HFFc6 (cell line): ENCODE measurements around the gene OXNAD1. TPM values are rescaled to one million over a fixed set of nuclear protein-coding genes. Genes with fewer than 3 reads are reported as not detected.
A peak's percentile ranks its signal among the peaks of the same experiment; 100 is the strongest.

Source experiments
- DNase-seq: peaks from one replicate; pipeline ENCODE4 v3.0.0-alpha.2; 2018
- H3K27ac Mint-ChIP-seq: 2 replicates; pipeline ENCODE4 v1.8.0; 2020; ENCODE audit warnings: mild to moderate bottlenecking, mixed read lengths
- H3K27me3 Mint-ChIP-seq: 2 replicates; pipeline ENCODE4 v1.8.0; 2021; ENCODE audit warnings: mild to moderate bottlenecking, moderate library complexity, mixed read lengths; ENCODE audit not compliant: insufficient read depth
- H3K36me3 Mint-ChIP-seq: 2 replicates; pipeline ENCODE4 v1.8.0; 2021; ENCODE audit warnings: low read depth, mixed read lengths
- H3K4me1 Mint-ChIP-seq: 2 replicates; pipeline ENCODE4 v1.8.0; 2020; ENCODE audit warnings: low read depth, mixed read lengths
- H3K4me3 Mint-ChIP-seq: 2 replicates; pipeline ENCODE4 v1.8.0; 2020; ENCODE audit warnings: mild to moderate bottlenecking, moderate library complexity, mixed read lengths
- H3K9me3 Mint-ChIP-seq: 2 replicates; pipeline ENCODE4 v1.8.0; 2020; ENCODE audit warnings: mild to moderate bottlenecking, mixed read lengths
- CTCF ChIP-seq: fragments of 200-600 bp; sonication (generic); IDR thresholded peaks from 2 replicates; pipeline ENCODE4 v1.5.0; 2021; ENCODE audit warnings: antibody characterized with exemption, mild to moderate bottlenecking
- total RNA-seq, 6 experiments: library from RNA; stranded (reverse); fragmentation: NEBNext Ultra II Directional; extraction: Animal tissue kit (Norgen Biotek cat#: 25700); gene quantifications; 2 replicates in 1 of 6; 3 replicates in 5 of 6; pipeline ENCODE4 v1.2.3, GENCODE V29; 2021

Gene OXNAD1
- total RNA-seq, 6 experiments from 2014 or later, result 6.4 to 8.7 (median 8.1) TPM

GRCh38 chr3:16264174-16264707 lies 771 bp upstream of the OXNAD1 start:
- Mint-ChIP-seq H3K27me3 (no peaks in the 10 kb centered on the region), H3K36me3 (peaks cover 15% of the 10 kb centered on the region), H3K27ac (peak overlapping the region; percentile 98), H3K9me3 (no peaks in the 10 kb centered on the region), H3K4me1 (peaks cover 41% of the 10 kb centered on the region), H3K4me3 (peak overlapping the region; percentile 96; the same call in 1 of the 2 replicates)
- no peak for DNase-seq
- no peak for TF ChIP-seq CTCF

GRCh38 chr3:16265455-16265786 lies 409 bp downstream of the OXNAD1 start:
- Mint-ChIP-seq H3K4me1 (peaks cover 41% of the 10 kb centered on the region), H3K27me3 (no peaks in the 10 kb centered on the region)
- TF ChIP-seq CTCF, result no peak

GRCh38 chr3:16266714-16267113 lies 1.7 kb downstream of the OXNAD1 start:
- peaks cover 9% of the 10 kb centered on the region for H3K36me3 Mint-ChIP-seq
- H3K27ac Mint-ChIP-seq, result 0 out of 2 replicates have a peak overlapping the region, but pooled peaks have one; percentile 4
- peaks cover 30% of the 10 kb centered on the region for H3K4me1 Mint-ChIP-seq

More at GRCh38 chr3:16265455-16265786, 409 bp downstream of the OXNAD1 start:
- Mint-ChIP-seq H3K36me3 (peaks cover 9% of the 10 kb centered on the region), H3K27ac (peak overlapping the region; percentile 98), H3K9me3 (no peaks in the 10 kb centered on the region), H3K4me3 (peak overlapping the region; percentile 96; the same call in 1 of the 2 replicates)
- DNase-seq, result no peak

GRCh38 chr3:16270855-16271254 lies 5.8 kb downstream of the OXNAD1 start:
- H3K27ac Mint-ChIP-seq, result no peak overlapping the region
- H3K9me3 Mint-ChIP-seq, result no peaks in the 10 kb centered on the region
- H3K36me3 Mint-ChIP-seq, result no peaks in the 10 kb centered on the region; the same call in 1 of the 2 replicates
- no peak for TF ChIP-seq CTCF
- no peaks in the 10 kb centered on the region for H3K27me3 Mint-ChIP-seq
- H3K4me1 Mint-ChIP-seq, result peaks cover 20% of the 10 kb centered on the region
- DNase-seq, result no peak
- H3K4me3 Mint-ChIP-seq, result no peak overlapping the region

More at GRCh38 chr3:16266714-16267113, 1.7 kb downstream of the OXNAD1 start:
- Mint-ChIP-seq H3K27me3 (no peaks in the 10 kb centered on the region), H3K9me3 (no peaks in the 10 kb centered on the region), H3K4me3 (no peak overlapping the region)
- DNase-seq, result no peak
- TF ChIP-seq CTCF, result no peak

- no peaks in the 10 kb centered on the region for H3K9me3 Mint-ChIP-seq
- no peak overlapping the region for H3K27ac Mint-ChIP-seq
- peaks cover 9% of the 10 kb centered on the region for H3K4me1 Mint-ChIP-seq
- H3K36me3 Mint-ChIP-seq, result no peaks in the 10 kb centered on the region; the same call in 1 of the 2 replicates
- H3K27me3 Mint-ChIP-seq, result no peaks in the 10 kb centered on the region
- DNase-seq, result no peak
- TF ChIP-seq CTCF, result no peak
- H3K4me3 Mint-ChIP-seq, result no peak overlapping the region
These were observed 7.6 kb downstream of the OXNAD1 start for GRCh38 chr3:16272588-16272987.

- no peak for TF ChIP-seq CTCF
- no peaks in the 10 kb centered on the region for H3K27me3 Mint-ChIP-seq
- H3K36me3 Mint-ChIP-seq, result no peaks in the 10 kb centered on the region; the same call in 1 of the 2 replicates
- peaks cover 11% of the 10 kb centered on the region for H3K4me1 Mint-ChIP-seq
- no peaks in the 10 kb centered on the region for H3K9me3 Mint-ChIP-seq
- H3K27ac Mint-ChIP-seq, result no peak overlapping the region
- no peak for DNase-seq
- H3K4me3 Mint-ChIP-seq, result no peak overlapping the region
These were observed 8.9 kb downstream of the OXNAD1 start for GRCh38 chr3:16273867-16274266.
